Loucy (cell line): Measurements from ENCODE around the gene FAM151A.

Experiments used
- EZH2phosphoT487 ChIP-seq: fragments of 200-600 bp; IDR thresholded peaks from 2 replicates; pipeline ENCODE4 v1.6.1; 2018; ENCODE audit warnings: antibody characterized with exemption, mild to moderate bottlenecking, moderate library complexity, borderline replicate concordance
- TF ChIP-seq, protein P1 (sequence below): fragments of 200-600 bp; sonication (generic); conservative IDR thresholded peaks from 2 replicates; pipeline ENCODE4 v1.5.1; 2014; ENCODE audit warnings: mild to moderate bottlenecking, antibody characterized with exemption, low read length

DNA sequence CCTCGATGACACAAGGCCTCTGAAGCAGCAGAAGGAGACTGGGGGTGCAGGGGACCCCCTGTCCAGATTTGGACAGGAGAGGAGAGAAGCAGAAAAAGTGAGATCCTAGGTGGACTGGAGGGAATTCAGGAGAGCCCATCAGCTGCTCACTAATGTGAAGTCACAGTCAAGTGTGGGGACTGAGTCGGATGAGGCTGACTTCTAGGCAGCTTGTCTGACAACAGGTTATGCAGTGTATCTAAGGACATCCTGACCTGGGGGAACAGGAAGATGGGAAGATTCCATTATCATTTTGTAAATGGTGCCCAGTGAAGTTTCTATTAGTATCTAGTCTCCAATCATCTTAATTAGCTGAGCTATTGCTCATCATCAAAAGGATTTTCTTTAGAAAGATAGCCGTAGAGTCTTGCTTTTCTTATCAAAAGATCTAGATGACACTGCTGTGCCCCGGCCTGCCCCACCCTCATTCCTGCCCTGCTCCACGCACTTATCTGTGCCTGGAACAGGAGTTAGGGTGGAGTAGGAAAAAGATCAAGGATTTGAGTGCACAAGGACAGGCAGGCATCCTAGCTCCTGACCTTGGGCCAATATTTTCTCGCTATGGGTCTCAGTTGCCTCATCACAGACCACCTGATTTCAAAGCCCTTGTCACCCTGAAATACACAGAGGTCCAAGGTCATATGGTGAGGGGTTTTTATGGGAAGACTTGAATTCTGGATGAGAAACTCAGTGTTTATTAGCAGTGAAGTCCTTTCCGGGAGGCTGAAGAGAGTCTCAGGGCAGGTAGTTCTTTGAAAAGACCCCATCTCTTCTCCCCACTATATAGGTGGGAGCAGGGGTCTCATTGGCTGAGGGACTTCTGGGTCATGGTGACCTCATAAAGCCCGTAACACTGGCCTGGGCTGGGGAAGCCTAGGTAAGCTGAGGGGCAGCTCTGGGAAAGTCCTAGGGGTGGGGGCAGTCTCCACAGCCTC, 17.8 kb upstream of the FAM151A start, which contains the start of gene MROH7:
- TF ChIP-seq, protein P1, sequence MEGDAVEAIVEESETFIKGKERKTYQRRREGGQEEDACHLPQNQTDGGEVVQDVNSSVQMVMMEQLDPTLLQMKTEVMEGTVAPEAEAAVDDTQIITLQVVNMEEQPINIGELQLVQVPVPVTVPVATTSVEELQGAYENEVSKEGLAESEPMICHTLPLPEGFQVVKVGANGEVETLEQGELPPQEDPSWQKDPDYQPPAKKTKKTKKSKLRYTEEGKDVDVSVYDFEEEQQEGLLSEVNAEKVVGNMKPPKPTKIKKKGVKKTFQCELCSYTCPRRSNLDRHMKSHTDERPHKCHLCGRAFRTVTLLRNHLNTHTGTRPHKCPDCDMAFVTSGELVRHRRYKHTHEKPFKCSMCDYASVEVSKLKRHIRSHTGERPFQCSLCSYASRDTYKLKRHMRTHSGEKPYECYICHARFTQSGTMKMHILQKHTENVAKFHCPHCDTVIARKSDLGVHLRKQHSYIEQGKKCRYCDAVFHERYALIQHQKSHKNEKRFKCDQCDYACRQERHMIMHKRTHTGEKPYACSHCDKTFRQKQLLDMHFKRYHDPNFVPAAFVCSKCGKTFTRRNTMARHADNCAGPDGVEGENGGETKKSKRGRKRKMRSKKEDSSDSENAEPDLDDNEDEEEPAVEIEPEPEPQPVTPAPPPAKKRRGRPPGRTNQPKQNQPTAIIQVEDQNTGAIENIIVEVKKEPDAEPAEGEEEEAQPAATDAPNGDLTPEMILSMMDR = no peak
- no peak for TF ChIP-seq EZH2phosphoT487
